RWPE2 (cell line): ENCODE data around the gene STK11.

Source experiments
- ATAC-seq: fragments of 200-7000 bp; cut with Tn5 transposase; 3 replicates; pipeline ENCODE4 v1.9.1; 2021; ENCODE audit warnings: low read depth
- DNase-seq: peaks from one replicate; pipeline ENCODE4 v3.0.0-alpha.2; 2020; ENCODE audit warnings: low spot score
- H3K27ac ChIP-seq: fragments of 450-650 bp; 2 replicates; pipeline ENCODE4 v1.5.1; 2017; ENCODE audit warnings: mild to moderate bottlenecking; ENCODE audit not compliant: poor library complexity, severe bottlenecking
- H3K27me3 ChIP-seq: fragments of 250-450 bp; sonication (Bioruptor Pico); 2 replicates; pipeline ENCODE4 v1.5.1; 2021; ENCODE audit warnings: mild to moderate bottlenecking, moderate library complexity; ENCODE audit not compliant: insufficient read depth, poor library complexity, severe bottlenecking
- H3K36me3 ChIP-seq: fragments of 250-450 bp; sonication (Bioruptor Pico); 2 replicates; pipeline ENCODE4 v1.5.1; 2020; ENCODE audit warnings: low read depth, mild to moderate bottlenecking, moderate library complexity
- H3K4me1 ChIP-seq: fragments of 250-450 bp; sonication (Bioruptor Pico); 2 replicates; pipeline ENCODE4 v1.5.1; 2021; ENCODE audit warnings: mild to moderate bottlenecking, moderate library complexity; ENCODE audit not compliant: insufficient read depth, poor library complexity, severe bottlenecking
- H3K4me3 ChIP-seq: fragments of 250-450 bp; sonication (Bioruptor Pico); 2 replicates; pipeline ENCODE4 v1.5.1; 2021; ENCODE audit warnings: mild to moderate bottlenecking, moderate library complexity; ENCODE audit not compliant: severe bottlenecking
- H3K9me3 ChIP-seq: fragments of 250-450 bp; sonication (Bioruptor Pico); 2 replicates; pipeline ENCODE4 v1.5.1; 2021; ENCODE audit warnings: mild to moderate bottlenecking, moderate library complexity; ENCODE audit not compliant: severe bottlenecking
- TF ChIP-seq, protein P1 (sequence below): fragments of 450-650 bp; IDR thresholded peaks from one replicate; pipeline ENCODE4 v1.5.1; 2017; ENCODE audit warnings: mild to moderate bottlenecking, moderate library complexity; ENCODE audit not compliant: poor library complexity, severe bottlenecking

The STK11 gene

DNA sequence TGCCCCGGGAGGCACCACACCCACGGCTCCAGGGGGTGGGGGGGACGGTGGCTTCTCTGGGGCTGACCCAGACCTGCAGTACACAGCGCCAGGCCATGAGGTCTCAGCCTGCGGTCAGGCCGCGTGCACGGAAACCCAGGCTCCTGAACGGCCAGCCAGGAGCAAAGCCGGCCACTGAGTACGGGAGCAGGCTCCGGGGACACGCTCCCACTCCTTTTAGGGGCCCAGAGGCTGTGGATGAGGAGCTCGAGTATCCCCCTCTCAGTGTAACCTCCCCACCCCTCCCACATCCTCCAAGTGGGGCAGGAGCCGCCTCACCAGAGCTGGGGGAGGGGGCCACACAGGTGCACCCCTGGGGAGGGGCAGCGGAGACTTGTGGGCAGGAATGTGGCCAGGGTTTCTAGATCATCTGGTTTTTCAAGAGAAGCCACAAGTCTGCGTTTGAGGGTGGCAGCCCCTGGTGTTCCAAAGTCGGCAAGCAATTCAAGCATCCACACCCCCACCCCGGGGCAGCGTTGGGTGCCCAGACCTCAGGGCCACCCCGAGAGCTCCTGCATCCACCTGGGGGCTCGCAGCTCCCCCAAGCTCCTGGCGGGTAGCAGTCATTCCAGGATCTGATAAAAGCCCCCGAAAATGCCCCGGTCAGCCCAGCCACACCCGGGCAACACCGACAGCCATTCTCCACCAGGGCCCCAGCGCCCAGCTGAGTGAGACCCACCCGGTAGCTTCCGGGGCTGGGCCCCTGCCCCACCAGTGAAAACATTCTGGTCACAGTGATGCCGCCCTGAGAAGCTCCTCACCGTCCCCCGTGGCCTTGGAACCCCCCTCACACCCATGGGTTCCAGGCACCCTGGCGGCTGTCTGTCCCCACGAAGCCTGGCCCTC is 37.6 kb upstream of the STK11 start:
- H3K4me1 ChIP-seq, result peaks cover 21% of the 10 kb centered on the region
- DNase-seq, result peak; percentile 56
- H3K27ac ChIP-seq, result peak overlapping the region; percentile 95
- H3K27me3 ChIP-seq, result no peaks in the 10 kb centered on the region
- H3K36me3 ChIP-seq, result peaks cover 22% of the 10 kb centered on the region
- TF ChIP-seq, protein P1, sequence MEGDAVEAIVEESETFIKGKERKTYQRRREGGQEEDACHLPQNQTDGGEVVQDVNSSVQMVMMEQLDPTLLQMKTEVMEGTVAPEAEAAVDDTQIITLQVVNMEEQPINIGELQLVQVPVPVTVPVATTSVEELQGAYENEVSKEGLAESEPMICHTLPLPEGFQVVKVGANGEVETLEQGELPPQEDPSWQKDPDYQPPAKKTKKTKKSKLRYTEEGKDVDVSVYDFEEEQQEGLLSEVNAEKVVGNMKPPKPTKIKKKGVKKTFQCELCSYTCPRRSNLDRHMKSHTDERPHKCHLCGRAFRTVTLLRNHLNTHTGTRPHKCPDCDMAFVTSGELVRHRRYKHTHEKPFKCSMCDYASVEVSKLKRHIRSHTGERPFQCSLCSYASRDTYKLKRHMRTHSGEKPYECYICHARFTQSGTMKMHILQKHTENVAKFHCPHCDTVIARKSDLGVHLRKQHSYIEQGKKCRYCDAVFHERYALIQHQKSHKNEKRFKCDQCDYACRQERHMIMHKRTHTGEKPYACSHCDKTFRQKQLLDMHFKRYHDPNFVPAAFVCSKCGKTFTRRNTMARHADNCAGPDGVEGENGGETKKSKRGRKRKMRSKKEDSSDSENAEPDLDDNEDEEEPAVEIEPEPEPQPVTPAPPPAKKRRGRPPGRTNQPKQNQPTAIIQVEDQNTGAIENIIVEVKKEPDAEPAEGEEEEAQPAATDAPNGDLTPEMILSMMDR, result no peak
- peak overlapping the region; percentile 48 for H3K4me3 ChIP-seq
- no peak for ATAC-seq
- no peaks in the 10 kb centered on the region for H3K9me3 ChIP-seq

DNA sequence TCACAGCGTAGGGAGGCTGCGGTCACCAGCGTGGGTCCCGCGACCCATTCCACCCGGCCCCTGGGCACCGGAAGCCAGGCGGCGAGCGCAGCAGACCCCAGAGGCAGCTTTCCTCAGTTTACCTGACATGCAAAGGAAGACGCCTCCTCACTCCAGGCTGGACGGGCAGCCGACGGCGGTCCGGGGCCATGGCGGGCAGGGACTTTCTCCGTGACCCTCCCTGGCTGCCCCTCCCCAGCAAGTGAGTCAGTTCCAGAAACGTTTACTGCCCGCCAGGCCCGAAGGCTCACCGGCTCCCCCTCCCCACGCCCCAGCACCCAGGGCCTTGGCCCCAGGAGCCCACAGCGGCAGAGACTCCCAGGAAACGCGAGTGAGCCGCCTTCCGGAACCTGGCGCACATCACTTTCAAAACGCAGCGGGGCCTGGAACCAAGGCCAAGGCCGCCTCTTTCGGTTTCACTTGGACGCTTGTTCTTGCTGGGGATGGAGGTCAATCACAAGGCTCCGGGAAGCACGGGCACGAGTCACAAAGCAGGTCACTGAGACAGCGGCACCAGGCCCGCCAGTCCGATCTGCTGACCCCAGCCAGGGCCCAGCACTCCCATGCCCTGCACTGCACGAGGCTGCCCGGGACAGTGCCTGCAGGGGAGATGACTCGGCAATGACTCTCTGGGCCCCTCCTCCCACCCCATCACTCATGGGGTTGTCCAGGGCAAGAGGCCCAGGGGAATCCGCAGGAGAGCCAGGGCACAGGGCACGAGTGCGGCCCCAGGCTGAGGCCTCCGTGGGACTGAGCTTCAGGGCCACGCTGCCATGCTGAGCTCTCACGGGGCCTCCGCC is 36.8 kb upstream of the STK11 start:
- H3K27ac ChIP-seq, result peak overlapping the region; percentile 95
- peak; percentile 74 for ATAC-seq
- peak; percentile 91 for DNase-seq
- peaks cover 22% of the 10 kb centered on the region for H3K36me3 ChIP-seq
- TF ChIP-seq, protein P1, result no peak
- H3K4me1 ChIP-seq, result peaks cover 21% of the 10 kb centered on the region
- no peaks in the 10 kb centered on the region for H3K27me3 ChIP-seq
- H3K9me3 ChIP-seq, result no peaks in the 10 kb centered on the region
- H3K4me3 ChIP-seq, result peak overlapping the region; percentile 48

DNA sequence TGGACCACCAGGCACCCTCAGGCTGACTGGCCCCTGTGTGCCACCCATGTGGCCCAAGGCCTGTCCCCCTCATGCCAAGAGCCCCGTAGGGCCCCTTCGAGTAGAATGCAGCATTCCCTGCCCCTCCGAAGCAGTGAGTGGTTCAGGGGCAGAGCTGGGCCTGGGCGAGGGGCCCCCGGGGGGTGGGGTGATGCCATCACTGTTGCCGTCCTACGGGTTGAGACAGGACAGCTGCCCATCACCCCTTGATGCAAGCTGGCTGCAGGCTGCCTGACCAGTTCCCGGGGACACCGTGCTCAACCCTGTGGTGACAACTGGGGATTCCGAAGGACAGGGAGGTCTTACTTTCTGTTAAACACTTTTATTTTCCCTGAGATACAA is 36.2 kb upstream of the STK11 start:
- Histone ChIP-seq H3K4me3 (peak overlapping the region; percentile 48), H3K36me3 (peaks cover 22% of the 10 kb centered on the region), H3K4me1 (peaks cover 21% of the 10 kb centered on the region), H3K9me3 (no peaks in the 10 kb centered on the region), H3K27ac (peak overlapping the region; percentile 95), H3K27me3 (no peaks in the 10 kb centered on the region)
- DNase-seq (no peak), ATAC-seq (no peak)
- TF ChIP-seq, protein P1, result no peak

DNA sequence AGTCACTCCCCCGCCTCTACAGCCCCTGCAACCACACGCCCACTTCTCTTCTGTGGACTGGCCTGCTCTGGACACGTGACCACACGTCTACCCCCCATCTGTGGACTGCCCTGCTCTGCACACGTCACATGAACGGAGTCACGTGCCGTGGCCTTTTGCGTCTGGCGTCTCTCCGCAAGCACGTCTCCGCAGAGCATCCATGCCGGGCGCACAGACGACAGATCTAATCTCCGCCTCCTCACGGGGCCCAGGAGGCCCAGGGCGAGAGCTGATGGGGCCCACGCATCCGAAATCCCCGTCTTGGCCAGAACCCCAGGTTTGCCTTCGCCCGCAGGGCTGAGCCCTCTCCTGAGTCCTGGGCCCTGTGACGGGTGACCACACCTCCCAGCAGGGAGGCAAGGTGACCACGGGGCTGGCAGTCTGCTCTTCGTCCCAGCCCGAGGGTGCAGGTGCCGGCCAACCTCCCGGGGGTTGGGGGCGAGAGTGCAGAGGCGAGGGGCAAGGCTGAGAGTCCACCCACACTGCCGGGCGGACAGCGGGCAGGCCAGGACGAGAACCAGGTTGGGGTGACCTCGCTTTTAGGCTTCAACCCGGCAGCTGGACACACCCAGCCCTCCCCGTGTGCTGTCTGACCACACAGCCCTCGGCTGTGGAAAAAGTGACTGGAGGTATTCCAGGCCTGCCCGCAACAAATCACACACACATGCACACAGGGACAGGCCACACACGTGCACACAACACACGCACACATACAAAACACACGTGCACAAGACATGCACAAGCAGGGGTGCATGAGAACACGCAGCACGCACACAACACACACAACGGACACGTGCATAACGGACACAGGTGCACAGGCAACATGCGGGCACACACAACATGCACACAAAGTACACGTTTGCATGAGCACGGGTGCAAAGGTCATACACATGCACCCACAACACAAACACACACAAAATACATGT is 35.4 kb upstream of the STK11 start:
- peaks cover 22% of the 10 kb centered on the region for H3K36me3 ChIP-seq
- ATAC-seq (peak; percentile 43), DNase-seq (peak; percentile 91)
- TF ChIP-seq, protein P1, result no peak
- peak overlapping the region; percentile 95 for H3K27ac ChIP-seq
- H3K4me3 ChIP-seq, result peak overlapping the region; percentile 48
- no peaks in the 10 kb centered on the region for H3K9me3 ChIP-seq
- H3K4me1 ChIP-seq, result peaks cover 21% of the 10 kb centered on the region
- H3K27me3 ChIP-seq, result no peaks in the 10 kb centered on the region
